HEK293 (cell line): ENCODE results near the gene PKIG.

Source experiments
- CTCF ChIP-seq: fragments of 450-650 bp; formaldehyde crosslinking; IDR thresholded peaks from 2 replicates; pipeline ENCODE4 v1.5.1; 2016; ENCODE audit warnings: missing biosample characterization, missing genetic modification characterization
- PATZ1 ChIP-seq: fragments of 450-650 bp; formaldehyde crosslinking; IDR thresholded peaks from 2 replicates; pipeline ENCODE4 v1.5.1; 2016; ENCODE audit warnings: missing biosample characterization, missing genetic modification characterization
- PRDM1 ChIP-seq: fragments of 450-650 bp; formaldehyde crosslinking; IDR thresholded peaks from 2 replicates; pipeline ENCODE4; 2016; ENCODE audit warnings: missing biosample characterization, missing genetic modification characterization
- YY1 ChIP-seq: fragments of 450-650 bp; formaldehyde crosslinking; IDR thresholded peaks from 2 replicates; pipeline ENCODE4 v1.5.1; 2018; ENCODE audit warnings: missing biosample characterization, missing genetic modification characterization
- ZBTB7A ChIP-seq: fragments of 450-650 bp; formaldehyde crosslinking; IDR thresholded peaks from 2 replicates; pipeline ENCODE4 v1.5.1; 2016; ENCODE audit warnings: low read depth, missing biosample characterization, missing genetic modification characterization
- ZNF112 ChIP-seq: fragments of 450-650 bp; formaldehyde crosslinking; IDR thresholded peaks from 2 replicates; pipeline ENCODE4 v1.5.0; 2017; ENCODE audit warnings: missing biosample characterization, missing genetic modification characterization
- ZNF140 ChIP-seq: fragments of 450-650 bp; formaldehyde crosslinking; IDR thresholded peaks from 2 replicates; pipeline ENCODE4 v1.5.1; 2016; ENCODE audit warnings: missing biosample characterization, missing genetic modification characterization
- ZNF146 ChIP-seq: fragments of 450-650 bp; formaldehyde crosslinking; IDR thresholded peaks from 2 replicates; pipeline ENCODE4 v1.5.1; 2016; ENCODE audit warnings: missing biosample characterization, missing genetic modification characterization
- ZNF221 ChIP-seq: fragments of 450-650 bp; formaldehyde crosslinking; IDR thresholded peaks from 2 replicates; pipeline ENCODE4 v1.5.1; 2017; ENCODE audit warnings: missing biosample characterization, missing genetic modification characterization, borderline replicate concordance
- ZNF274 ChIP-seq, 2 experiments: fragments of 200-500 bp in 1 of 2; fragments of 450-650 bp in 1 of 2; sonication (Bioruptor generic) in 1 of 2; formaldehyde crosslinking in 1 of 2; IDR thresholded peaks; 2 replicates each; pipeline versions ENCODE4 v1.5.1 to v1.6.1; 2014 to 2016; ENCODE audit warnings: borderline replicate concordance in 1 of 2, inconsistent platforms in 1 of 2, low read length in 1 of 2, missing biosample characterization in 1 of 2, missing genetic modification characterization in 1 of 2
- ZNF311 ChIP-seq: fragments of 450-650 bp; formaldehyde crosslinking; IDR thresholded peaks from 2 replicates; pipeline ENCODE4 v1.5.1; 2017; ENCODE audit warnings: missing biosample characterization, missing genetic modification characterization, borderline replicate concordance
- ZNF394 ChIP-seq: fragments of 450-650 bp; formaldehyde crosslinking; IDR thresholded peaks from 2 replicates; pipeline ENCODE4 v1.5.1; 2016; ENCODE audit warnings: missing biosample characterization, missing genetic modification characterization, mild to moderate bottlenecking, moderate library complexity, borderline replicate concordance
- ZNF501 ChIP-seq: fragments of 450-650 bp; formaldehyde crosslinking; IDR thresholded peaks from 2 replicates; pipeline ENCODE4 v1.5.1; 2016; ENCODE audit warnings: missing biosample characterization, missing genetic modification characterization
- ZNF624 ChIP-seq: fragments of 450-650 bp; formaldehyde crosslinking; IDR thresholded peaks from 2 replicates; pipeline ENCODE4 v1.5.1; 2017; ENCODE audit warnings: missing biosample characterization, missing genetic modification characterization

- TF ChIP-seq ZNF624 (no peak), ZNF274 (IDR thresholded peaks at IDR 0.05; ENCODE audit: low read length) (no peak), ZNF274 (tag by site-specific recombination; IDR thresholded peaks at IDR 0.05; ENCODE audit: borderline replicate concordance) (no peak), CTCF (tag by site-specific recombination) (no peak), PATZ1 (tag by site-specific recombination) (no peak), ZNF501 (tag by site-specific recombination) (no peak), ZNF311 (tag by site-specific recombination) (no peak), ZNF221 (tag by site-specific recombination) (no peak), ZNF140 (tag by site-specific recombination) (no peak), ZNF112 (tag by site-specific recombination) (no peak), ZNF146 (tag by site-specific recombination) (no peak), YY1 (no peak), ZNF394 (tag by site-specific recombination) (no peak), PRDM1 (no peak), ZBTB7A (no peak)
These were observed 17.3 kb downstream of the PKIG start for GRCh38 chr20:44599715-44600114.
